WTC11 (cell line): ENCODE measurements around the gene FAM217A. TPM values are rescaled to one million over a fixed set of nuclear protein-coding genes. Genes with fewer than 3 reads are reported as not detected.

Source experiments
- ATAC-seq: fragments of 200-7000 bp; cut with Tn5 transposase; 2 replicates; pipeline ENCODE4 v1.10.0; 2021; ENCODE audit warnings: mild to moderate bottlenecking, moderate library complexity
- CTCF ChIA-PET: fragments of 300-600 bp; sonication (Branson Sonifier 250); formaldehyde crosslinking; loops from one replicate; lab custom pipeline; 2021; ENCODE audit warnings: antibody characterized with exemption; lab: Charles Lee
- POLR2A ChIA-PET: fragments of 350-600 bp; sonication (Branson Sonifier 250); formaldehyde crosslinking; loops from one replicate; lab custom pipeline; 2021; ENCODE audit warnings: antibody characterized with exemption; lab: Charles Lee
- DNase-seq: peaks from one replicate; pipeline ENCODE4 v3.0.0; 2021; ENCODE audit warnings: low spot score
- H3K27ac Mint-ChIP-seq: 2 replicates; pipeline ENCODE4 v1.8.0; 2021; ENCODE audit warnings: mixed read lengths
- H3K27me3 Mint-ChIP-seq: 2 replicates; pipeline ENCODE4 v1.8.0; 2021; ENCODE audit warnings: low read depth, mild to moderate bottlenecking, moderate library complexity, mixed read lengths
- H3K36me3 Mint-ChIP-seq: 2 replicates; pipeline ENCODE4 v1.8.0; 2021; ENCODE audit warnings: mixed read lengths
- H3K4me1 Mint-ChIP-seq: 2 replicates; pipeline ENCODE4 v1.8.0; 2022; ENCODE audit warnings: mixed read lengths
- H3K4me3 Mint-ChIP-seq: 2 replicates; pipeline ENCODE4 v1.8.0; 2021; ENCODE audit warnings: mild to moderate bottlenecking, moderate library complexity, mixed read lengths
- H3K9me3 Mint-ChIP-seq: 2 replicates; pipeline ENCODE4 v1.8.0; 2021; ENCODE audit warnings: mixed read lengths
- CBFB ChIP-seq: sonication (generic); formaldehyde crosslinking; IDR thresholded peaks from 2 replicates; pipeline ENCODE4 v1.8.1; 2022; ENCODE audit warnings: mild to moderate bottlenecking, low read depth, missing genetic modification reagents
- GABPB1 ChIP-seq: sonication (generic); formaldehyde crosslinking; IDR thresholded peaks from 2 replicates; pipeline ENCODE4 v1.8.1; 2023; ENCODE audit warnings: mild to moderate bottlenecking, missing genetic modification reagents
- JAZF1 ChIP-seq: fragments of 250-450 bp; sonication (Bioruptor Pico); IDR thresholded peaks from 2 replicates; pipeline ENCODE4 v1.9.0; 2021; ENCODE audit warnings: moderate library complexity, mild to moderate bottlenecking, inconsistent platforms
- JUN ChIP-seq: sonication (generic); formaldehyde crosslinking; IDR thresholded peaks from 2 replicates; pipeline ENCODE4 v1.8.0; 2023; ENCODE audit warnings: mild to moderate bottlenecking, missing genetic modification reagents
- NR1H2 ChIP-seq: sonication (generic); formaldehyde crosslinking; IDR thresholded peaks from 2 replicates; pipeline ENCODE4 v1.9.0; 2021; ENCODE audit warnings: mild to moderate bottlenecking, moderate library complexity, missing genetic modification reagents
- PRRX2 ChIP-seq: fragments of 250-450 bp; sonication (Bioruptor Pico); IDR thresholded peaks from 2 replicates; pipeline ENCODE4 v1.8.0; 2021; ENCODE audit warnings: mild to moderate bottlenecking
- RORB ChIP-seq: fragments of 250-450 bp; sonication (Bioruptor Pico); IDR thresholded peaks from 2 replicates; pipeline ENCODE4 v1.9.0; 2021; ENCODE audit warnings: mild to moderate bottlenecking
- SMAD4 ChIP-seq: sonication (generic); formaldehyde crosslinking; IDR thresholded peaks from 2 replicates; pipeline ENCODE4 v1.8.0; 2022; ENCODE audit warnings: mild to moderate bottlenecking, missing genetic modification reagents
- SP1 ChIP-seq: sonication (generic); formaldehyde crosslinking; conservative IDR thresholded peaks from 2 replicates; pipeline ENCODE4 v1.8.1; 2022; ENCODE audit warnings: missing genetic modification reagents
- TEAD4 ChIP-seq: sonication (generic); formaldehyde crosslinking; IDR thresholded peaks from 2 replicates; pipeline ENCODE4 v1.8.0; 2022; ENCODE audit warnings: mild to moderate bottlenecking, missing genetic modification reagents
- ZNF671 ChIP-seq: fragments of 250-450 bp; sonication (Bioruptor Pico); IDR thresholded peaks from 2 replicates; pipeline ENCODE4 v1.8.0; 2021; ENCODE audit warnings: mild to moderate bottlenecking
- total RNA-seq: library from RNA; stranded (reverse); gene quantifications from 3 replicates; pipeline ENCODE4 v1.2.3, GENCODE V29; 2021
- TF ChIP-seq, protein P1 (sequence below): sonication (generic); formaldehyde crosslinking; IDR thresholded peaks from 2 replicates; pipeline ENCODE4 v1.8.1; 2022; ENCODE audit warnings: low read depth, missing genetic modification reagents, borderline replicate concordance
- TF ChIP-seq, protein P2 (sequence below): sonication (generic); formaldehyde crosslinking; IDR thresholded peaks from 2 replicates; pipeline ENCODE4 v1.8.1; 2022; ENCODE audit warnings: missing genetic modification reagents, borderline replicate concordance
- TF ChIP-seq, protein P3 (sequence below): fragments of 250-450 bp; sonication (Bioruptor Pico); conservative IDR thresholded peaks from 2 replicates; pipeline ENCODE4 v1.9.0; 2021; ENCODE audit warnings: mild to moderate bottlenecking
- TF ChIP-seq, protein P4 (sequence below): sonication (generic); formaldehyde crosslinking; IDR thresholded peaks from 2 replicates; pipeline ENCODE4 v1.8.1; 2022; ENCODE audit warnings: mild to moderate bottlenecking, moderate library complexity, missing genetic modification reagents
- TF ChIP-seq, protein P5 (sequence below): sonication (generic); formaldehyde crosslinking; IDR thresholded peaks from 2 replicates; pipeline ENCODE4 v1.8.1; 2023; ENCODE audit warnings: mild to moderate bottlenecking, missing genetic modification reagents
- TF ChIP-seq, protein P6 (sequence below): fragments of 250-450 bp; sonication (Bioruptor Pico); IDR thresholded peaks from 2 replicates; pipeline ENCODE4 v1.9.0; 2021; ENCODE audit warnings: moderate library complexity, mild to moderate bottlenecking, inconsistent platforms, borderline replicate concordance
- TF ChIP-seq, protein P7 (sequence below): sonication (generic); formaldehyde crosslinking; IDR thresholded peaks from 2 replicates; pipeline ENCODE4 v1.8.1; 2022; ENCODE audit warnings: low read depth, mild to moderate bottlenecking, moderate library complexity, missing genetic modification reagents, borderline replicate concordance
- TF ChIP-seq, protein P8 (sequence below): sonication (generic); formaldehyde crosslinking; IDR thresholded peaks from 2 replicates; pipeline ENCODE4 v1.8.0; 2022; ENCODE audit warnings: mild to moderate bottlenecking, missing genetic modification reagents

FAM217A gene
- total RNA-seq, 1 experiment from 2014 or later, result not detected

DNA sequence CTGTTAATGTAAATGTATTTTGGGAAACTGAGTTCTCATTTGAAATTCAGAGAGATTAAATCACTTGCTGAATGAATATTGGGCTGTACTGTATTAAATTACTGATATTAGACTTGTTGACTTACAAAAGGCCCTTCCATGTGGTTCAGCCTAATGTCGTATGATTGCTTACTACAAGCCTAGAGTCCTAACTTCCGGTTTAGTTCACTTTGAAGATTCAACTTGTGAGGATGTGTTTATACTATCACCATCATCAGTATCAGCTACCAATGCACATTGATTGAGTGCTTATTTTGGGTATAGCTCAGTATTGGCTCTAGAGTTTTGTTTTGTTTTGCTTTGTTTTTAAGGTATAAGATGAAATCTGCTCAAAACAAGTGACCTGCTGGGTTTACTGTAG lies 48.3 kb downstream of the FAM217A start:
- ATAC-seq (no peak), DNase-seq (no peak)
- H3K4me3 Mint-ChIP-seq, result no peak overlapping the region
- H3K4me1 Mint-ChIP-seq, result peaks cover 12% of the 10 kb centered on the region
- CTCF ChIA-PET, result no interaction called here
- POLR2A ChIA-PET, result no interaction called here
- no peak overlapping the region; the same call in 1 of the 2 replicates for H3K27ac Mint-ChIP-seq
- peaks cover 35% of the 10 kb centered on the region for H3K36me3 Mint-ChIP-seq
- no peaks in the 10 kb centered on the region for H3K27me3 Mint-ChIP-seq
- TF ChIP-seq GABPB1, result no peak
- TF ChIP-seq, all 79 proteins: peak for 0
- H3K9me3 Mint-ChIP-seq, result no peaks in the 10 kb centered on the region

DNA sequence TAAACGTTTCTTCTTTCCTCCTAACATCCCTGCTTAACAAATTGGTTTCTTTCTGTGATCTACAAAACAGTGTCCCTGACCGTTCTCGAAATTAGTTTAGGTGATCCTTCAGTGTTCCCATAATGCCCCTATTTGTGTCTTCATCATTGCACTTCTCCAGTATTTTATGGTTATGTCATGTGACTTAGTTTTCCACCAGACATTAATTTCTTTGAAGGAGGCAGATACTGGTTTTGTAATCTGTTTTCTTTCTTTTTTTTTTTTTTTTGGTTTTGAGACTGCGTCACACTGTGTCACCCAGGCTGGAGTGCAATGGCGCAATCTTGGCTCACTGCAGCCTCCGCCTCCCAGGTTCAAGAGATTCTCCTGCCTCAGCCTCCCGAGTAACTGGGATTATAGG lies 49.2 kb downstream of the FAM217A start:
- no peak for DNase-seq
- no peak for TF ChIP-seq RORB (CRISPR knock-in tag)
- no peak for TF ChIP-seq PRRX2 (CRISPR knock-in tag)
- TF ChIP-seq, protein P1, sequence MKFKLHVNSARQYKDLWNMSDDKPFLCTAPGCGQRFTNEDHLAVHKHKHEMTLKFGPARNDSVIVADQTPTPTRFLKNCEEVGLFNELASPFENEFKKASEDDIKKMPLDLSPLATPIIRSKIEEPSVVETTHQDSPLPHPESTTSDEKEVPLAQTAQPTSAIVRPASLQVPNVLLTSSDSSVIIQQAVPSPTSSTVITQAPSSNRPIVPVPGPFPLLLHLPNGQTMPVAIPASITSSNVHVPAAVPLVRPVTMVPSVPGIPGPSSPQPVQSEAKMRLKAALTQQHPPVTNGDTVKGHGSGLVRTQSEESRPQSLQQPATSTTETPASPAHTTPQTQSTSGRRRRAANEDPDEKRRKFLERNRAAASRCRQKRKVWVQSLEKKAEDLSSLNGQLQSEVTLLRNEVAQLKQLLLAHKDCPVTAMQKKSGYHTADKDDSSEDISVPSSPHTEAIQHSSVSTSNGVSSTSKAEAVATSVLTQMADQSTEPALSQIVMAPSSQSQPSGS (CRISPR knock-in tag), result no peak
- TF ChIP-seq JAZF1 (CRISPR knock-in tag), result no peak
- TF ChIP-seq, protein P2, sequence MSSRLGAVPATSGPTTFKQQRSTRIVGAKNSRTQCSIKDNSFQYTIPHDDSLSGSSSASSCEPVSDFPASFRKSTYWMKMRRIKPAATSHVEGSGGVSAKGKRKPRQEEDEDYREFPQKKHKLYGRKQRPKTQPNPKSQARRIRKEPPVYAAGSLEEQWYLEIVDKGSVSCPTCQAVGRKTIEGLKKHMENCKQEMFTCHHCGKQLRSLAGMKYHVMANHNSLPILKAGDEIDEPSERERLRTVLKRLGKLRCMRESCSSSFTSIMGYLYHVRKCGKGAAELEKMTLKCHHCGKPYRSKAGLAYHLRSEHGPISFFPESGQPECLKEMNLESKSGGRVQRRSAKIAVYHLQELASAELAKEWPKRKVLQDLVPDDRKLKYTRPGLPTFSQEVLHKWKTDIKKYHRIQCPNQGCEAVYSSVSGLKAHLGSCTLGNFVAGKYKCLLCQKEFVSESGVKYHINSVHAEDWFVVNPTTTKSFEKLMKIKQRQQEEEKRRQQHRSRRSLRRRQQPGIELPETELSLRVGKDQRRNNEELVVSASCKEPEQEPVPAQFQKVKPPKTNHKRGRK (CRISPR knock-in tag), result no peak
- TF ChIP-seq SP1, result no peak
- no peak for TF ChIP-seq GABPB1
- no peak for TF ChIP-seq JUN (CRISPR knock-in tag)
- TF ChIP-seq, protein P3, sequence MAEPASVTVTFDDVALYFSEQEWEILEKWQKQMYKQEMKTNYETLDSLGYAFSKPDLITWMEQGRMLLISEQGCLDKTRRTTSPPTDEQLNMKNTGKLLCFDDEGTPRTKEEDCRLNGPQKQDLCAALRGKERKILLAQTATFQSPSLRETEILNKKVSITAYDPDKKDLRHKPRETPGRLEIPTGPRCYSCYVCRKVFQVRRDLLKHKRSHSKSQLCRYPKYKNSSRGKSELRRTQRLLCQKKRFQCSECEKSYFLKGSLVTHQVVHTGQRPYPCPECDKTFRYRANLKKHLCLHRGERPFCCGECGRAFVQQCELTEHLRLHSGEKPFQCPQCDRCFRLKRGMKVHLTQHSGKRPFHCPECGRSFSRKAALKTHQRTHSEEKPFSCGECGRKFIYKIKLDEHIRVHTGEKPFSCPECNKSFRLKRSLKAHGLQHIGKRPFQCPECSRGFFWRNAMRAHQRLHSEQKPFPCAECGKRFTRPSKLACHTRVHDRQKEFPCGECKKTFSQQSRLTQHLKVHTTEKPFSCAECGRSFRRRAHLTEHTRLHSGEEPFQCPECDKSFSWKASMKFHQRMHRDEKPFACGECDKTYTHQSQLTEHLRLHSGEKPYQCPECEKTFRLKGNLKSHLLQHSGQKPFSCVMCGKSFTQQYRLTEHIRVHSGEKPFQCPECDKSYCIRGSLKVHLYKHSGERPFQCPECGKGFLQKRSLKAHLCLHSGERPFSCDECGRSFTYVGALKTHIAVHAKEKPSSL (CRISPR knock-in tag), result no peak
- TF ChIP-seq, protein P4, sequence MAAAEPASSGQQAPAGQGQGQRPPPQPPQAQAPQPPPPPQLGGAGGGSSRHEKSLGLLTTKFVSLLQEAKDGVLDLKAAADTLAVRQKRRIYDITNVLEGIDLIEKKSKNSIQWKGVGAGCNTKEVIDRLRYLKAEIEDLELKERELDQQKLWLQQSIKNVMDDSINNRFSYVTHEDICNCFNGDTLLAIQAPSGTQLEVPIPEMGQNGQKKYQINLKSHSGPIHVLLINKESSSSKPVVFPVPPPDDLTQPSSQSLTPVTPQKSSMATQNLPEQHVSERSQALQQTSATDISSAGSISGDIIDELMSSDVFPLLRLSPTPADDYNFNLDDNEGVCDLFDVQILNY (CRISPR knock-in tag), result no peak
- no peak for TF ChIP-seq SMAD4 (CRISPR knock-in tag)
- TF ChIP-seq, protein P5, sequence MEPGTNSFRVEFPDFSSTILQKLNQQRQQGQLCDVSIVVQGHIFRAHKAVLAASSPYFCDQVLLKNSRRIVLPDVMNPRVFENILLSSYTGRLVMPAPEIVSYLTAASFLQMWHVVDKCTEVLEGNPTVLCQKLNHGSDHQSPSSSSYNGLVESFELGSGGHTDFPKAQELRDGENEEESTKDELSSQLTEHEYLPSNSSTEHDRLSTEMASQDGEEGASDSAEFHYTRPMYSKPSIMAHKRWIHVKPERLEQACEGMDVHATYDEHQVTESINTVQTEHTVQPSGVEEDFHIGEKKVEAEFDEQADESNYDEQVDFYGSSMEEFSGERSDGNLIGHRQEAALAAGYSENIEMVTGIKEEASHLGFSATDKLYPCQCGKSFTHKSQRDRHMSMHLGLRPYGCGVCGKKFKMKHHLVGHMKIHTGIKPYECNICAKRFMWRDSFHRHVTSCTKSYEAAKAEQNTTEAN, result no peak
- TF ChIP-seq CBFB, result no peak
- TF ChIP-seq, protein P6, sequence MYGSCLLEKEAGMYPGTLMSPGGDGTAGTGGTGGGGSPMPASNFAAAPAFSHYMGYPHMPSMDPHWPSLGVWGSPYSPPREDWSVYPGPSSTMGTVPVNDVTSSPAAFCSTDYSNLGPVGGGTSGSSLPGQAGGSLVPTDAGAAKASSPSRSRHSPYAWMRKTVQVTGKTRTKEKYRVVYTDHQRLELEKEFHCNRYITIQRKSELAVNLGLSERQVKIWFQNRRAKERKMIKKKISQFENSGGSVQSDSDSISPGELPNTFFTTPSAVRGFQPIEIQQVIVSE, result no peak
- TF ChIP-seq, protein P7, sequence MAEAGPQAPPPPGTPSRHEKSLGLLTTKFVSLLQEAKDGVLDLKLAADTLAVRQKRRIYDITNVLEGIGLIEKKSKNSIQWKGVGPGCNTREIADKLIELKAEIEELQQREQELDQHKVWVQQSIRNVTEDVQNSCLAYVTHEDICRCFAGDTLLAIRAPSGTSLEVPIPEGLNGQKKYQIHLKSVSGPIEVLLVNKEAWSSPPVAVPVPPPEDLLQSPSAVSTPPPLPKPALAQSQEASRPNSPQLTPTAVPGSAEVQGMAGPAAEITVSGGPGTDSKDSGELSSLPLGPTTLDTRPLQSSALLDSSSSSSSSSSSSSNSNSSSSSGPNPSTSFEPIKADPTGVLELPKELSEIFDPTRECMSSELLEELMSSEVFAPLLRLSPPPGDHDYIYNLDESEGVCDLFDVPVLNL (CRISPR knock-in tag), result no peak
- TF ChIP-seq, protein P8, sequence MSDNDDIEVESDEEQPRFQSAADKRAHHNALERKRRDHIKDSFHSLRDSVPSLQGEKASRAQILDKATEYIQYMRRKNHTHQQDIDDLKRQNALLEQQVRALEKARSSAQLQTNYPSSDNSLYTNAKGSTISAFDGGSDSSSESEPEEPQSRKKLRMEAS (CRISPR knock-in tag), result no peak
- TF ChIP-seq ZNF671 (CRISPR knock-in tag), result no peak
- TF ChIP-seq NR1H2 (CRISPR knock-in tag), result no peak
- TF ChIP-seq TEAD4, result no peak
- no peak for ATAC-seq
- Mint-ChIP-seq H3K36me3 (peaks cover 32% of the 10 kb centered on the region), H3K27ac (peak overlapping the region; percentile 53; the same call in 1 of the 2 replicates), H3K4me1 (peaks cover 16% of the 10 kb centered on the region), H3K27me3 (no peaks in the 10 kb centered on the region), H3K9me3 (no peaks in the 10 kb centered on the region), H3K4me3 (no peak overlapping the region)
- CTCF ChIA-PET, result no interaction called here
- POLR2A ChIA-PET, result interaction anchor here (0.7 kb wide), 1 partner anchor 12 kb away, joined by 4 read pairs; no protein-coding TSS in a partner anchor
